ENCODE results near the gene CELA2A. TPM values are rescaled to one million over a fixed set of nuclear protein-coding genes. Genes with fewer than 3 reads are reported as not detected.
"Not testable (repeated sequence)": the region's sequence is repeated elsewhere in the genome, so short reads cannot be mapped to it uniquely, and the experiment has no call there.

Gene CELA2A
- total and polyA plus RNA-seq, 2 of the 13 experiments (the other 11 are each of a cell fraction or from before 2014, with no cell fraction given), result not detected

- TF ChIP-seq HDAC1 (CRISPR knock-in tag; IDR thresholded peaks at IDR 0.05) (0 out of 2 replicates have a peak, but pooled peaks have one; percentile 33), SOX6 (CRISPR knock-in tag; IDR thresholded peaks at IDR 0.05) (0 out of 2 replicates have a peak, but pooled peaks have one; percentile 26), CEBPG (CRISPR knock-in tag; IDR thresholded peaks at IDR 0.05) (peak; percentile 87), ELF1 (CRISPR knock-in tag; IDR thresholded peaks at IDR 0.05) (0 out of 2 replicates have a peak, but pooled peaks have one; percentile 31), SAP130 (CRISPR knock-in tag; IDR thresholded peaks at IDR 0.05; ENCODE audit: low read depth) (0 out of 2 replicates have a peak, but pooled peaks have one; percentile 16), ZMYM3 (CRISPR knock-in tag; IDR thresholded peaks at IDR 0.05) (0 out of 2 replicates have a peak, but pooled peaks have one; percentile 20), ZNF205 (CRISPR knock-in tag; IDR thresholded peaks at IDR 0.05) (peak; percentile 93), ZNF768 (CRISPR knock-in tag; IDR thresholded peaks at IDR 0.05) (peak; percentile 30; the same call in 1 of the 2 replicates), ELF3 (CRISPR knock-in tag; IDR thresholded peaks at IDR 0.05) (peak; percentile 45; the same call in 1 of the 2 replicates), CEBPB (IDR thresholded peaks at IDR 0.05; ENCODE audit: borderline replicate concordance, low read depth, low read length) (peak; percentile 95), ARID5B (CRISPR knock-in tag; IDR thresholded peaks at IDR 0.05) (peak; percentile 9; the same call in 1 of the 2 replicates), TBL1XR1 (IDR thresholded peaks at IDR 0.05; ENCODE audit: borderline replicate concordance, low read length, partially characterized antibody) (peak; percentile 58), ATF3 (CRISPR knock-in tag; IDR thresholded peaks at IDR 0.05) (0 out of 2 replicates have a peak, but pooled peaks have one; percentile 23)
- intact Hi-C loops (cut with micrococcal nuclease; ENCODE audit: unreplicated experiment); H3K79me2 ChIP-seq (ENCODE audit: insufficient read depth, low read length); H3K9ac ChIP-seq (ENCODE audit: insufficient read depth, low read depth, low read length); POLR2A ChIA-PET; H3K36me3 ChIP-seq (replicated peaks in 1 of 2; ENCODE audit: control insufficient read depth in 1 of 2, insufficient read depth in 2 of 2, low read length in 2 of 2); ATAC-seq; H2AFZ ChIP-seq (ENCODE audit: low read length); H4K20me1 ChIP-seq (ENCODE audit: insufficient read depth, low read length); CTCF ChIA-PET (ENCODE audit: low intra/inter-chr PET ratio, low total read pairs); H3K4me3 ChIP-seq (replicated peaks in 1 of 3; ENCODE audit: insufficient read depth in 1 of 3, low read depth in 2 of 3, low read length in 3 of 3); in situ Hi-C loops (cut with HindIII; ENCODE audit: extremely low pct_ligation_motif_present, low pct_unique_long_range_greater_than_20kb); H3K27me3 ChIP-seq (ENCODE audit: control insufficient read depth in 1 of 2, insufficient read depth in 2 of 2, low read length in 2 of 2); BruUV-seq (replicated peaks); FAIRE-seq; H3K27ac ChIP-seq (ENCODE audit: extremely low read length, insufficient read depth, low read length); H3K4me2 ChIP-seq (ENCODE audit: low read depth, low read length); H3K9me3 ChIP-seq (ENCODE audit: low read length); TF ChIP-seq SOX6 (IDR thresholded peaks at IDR 0.05): not testable (repeated sequence)
- WGBS (ENCODE audit: low lambda C conversion rate), result 0% methylated on average over 8 of the region's 8 CpGs
- peaks cover 15% of the 10 kb centered on the region for H3K4me1 ChIP-seq (ENCODE audit: insufficient read depth, low read length)
- DNase-seq (ENCODE audit: low spot score), result peak; percentile 57
Measured at GRCh38 chr1:15434739-15435138, 21.8 kb upstream of the CELA2A start.

Measured in HepG2 (cell line).